OCI-LY7 (cell line): ENCODE data around the gene GID8. TPM values are rescaled to one million over a fixed set of nuclear protein-coding genes. Genes with fewer than 3 reads are reported as not detected.

ENCODE experiments used
- BruUV-seq: library from RNA; stranded (reverse); fragments of 400-500 nt; replicated peaks from 2 replicates; lab custom pipeline; 2021; lab: Mats Ljungman, UMichigan
- CTCF ChIA-PET: fragments of 300-600 bp; sonication (Branson Sonifier 250); formaldehyde crosslinking; loops from one replicate; lab custom pipeline; 2022; ENCODE audit warnings: antibody characterized with exemption; ENCODE audit not compliant: unreplicated experiment; lab: Charles Lee
- POLR2A ChIA-PET: fragments of 300-600 bp; sonication (Branson Sonifier 250); formaldehyde crosslinking; loops from one replicate; lab custom pipeline; 2022; ENCODE audit warnings: antibody characterized with exemption; lab: Charles Lee
- DNase-seq: peaks from one replicate; pipeline ENCODE4 v3.0.0-alpha.2; 2015; ENCODE audit warnings: low spot score
- H2AFZ ChIP-seq: fragments of 200-600 bp; sonication (generic), shearing (Covaris generic); 2 replicates; pipeline ENCODE4 v1.6.1; 2014; ENCODE audit warnings: mild to moderate bottlenecking, antibody characterized with exemption, low read length, moderate library complexity
- H3K27ac ChIP-seq: fragments of 200-600 bp; sonication (generic); 2 replicates; pipeline ENCODE4 v1.5.1; 2014; ENCODE audit warnings: mixed run types, low read depth, mild to moderate bottlenecking, moderate library complexity, low read length, inconsistent platforms; ENCODE audit not compliant: poor library complexity, severe bottlenecking
- H3K36me3 ChIP-seq: fragments of 200-600 bp; sonication (generic); 2 replicates; pipeline ENCODE4 v1.6.1; 2014; ENCODE audit warnings: mild to moderate bottlenecking, antibody characterized with exemption, low read length, moderate library complexity, mixed read lengths; ENCODE audit not compliant: insufficient read depth
- H3K4me1 ChIP-seq: fragments of 200-600 bp; sonication (generic); 2 replicates; pipeline ENCODE4 v1.5.1; 2014; ENCODE audit warnings: mild to moderate bottlenecking, low read length; ENCODE audit not compliant: insufficient read depth, poor library complexity, severe bottlenecking
- H3K4me2 ChIP-seq: fragments of 200-600 bp; sonication (generic); 2 replicates; pipeline ENCODE4 v1.6.1; 2014; ENCODE audit warnings: mild to moderate bottlenecking, low read length
- H3K4me3 ChIP-seq: fragments of 200-600 bp; sonication (generic); 2 replicates; pipeline ENCODE4 v1.5.1; 2014; ENCODE audit warnings: mild to moderate bottlenecking, low read depth, low read length; ENCODE audit not compliant: poor library complexity, severe bottlenecking
- H3K79me2 ChIP-seq: fragments of 200-600 bp; sonication (generic); 2 replicates; pipeline ENCODE4 v1.6.1; 2016; ENCODE audit warnings: low read depth, mild to moderate bottlenecking, low read length, moderate library complexity, mixed read lengths; ENCODE audit not compliant: insufficient read depth
- H3K9me2 ChIP-seq: fragments of 200-600 bp; sonication (generic); 2 replicates; pipeline ENCODE4 v1.6.1; 2016; ENCODE audit warnings: mild to moderate bottlenecking, low read length, mixed read lengths; ENCODE audit not compliant: insufficient read depth
- H3K9me3 ChIP-seq: fragments of 200-600 bp; sonication (generic); 2 replicates; pipeline ENCODE4 v1.6.1; 2014; ENCODE audit warnings: mild to moderate bottlenecking, mixed run types, low read length, mixed read lengths
- H4K20me1 ChIP-seq: fragments of 200-600 bp; sonication (generic); 2 replicates; pipeline ENCODE4 v1.6.1; 2014; ENCODE audit warnings: mild to moderate bottlenecking, antibody characterized with exemption, low read length, moderate library complexity, mixed read lengths; ENCODE audit not compliant: insufficient read depth
- EZH2phosphoT487 ChIP-seq: fragments of 200-600 bp; sonication (generic); IDR thresholded peaks from 2 replicates; pipeline ENCODE4 v1.6.1; 2018; ENCODE audit warnings: low read depth, borderline replicate concordance, mild to moderate bottlenecking, mixed run types, antibody characterized with exemption, low read length, moderate library complexity, mixed read lengths
- intact Hi-C: fragments of 100-400 bp; cut with micrococcal nuclease; formaldehyde crosslinking; loops from one replicate; pipeline ENCODE4 v1.10.0; 2022; ENCODE audit not compliant: unreplicated experiment
- total RNA-seq, 2 experiments: library from RNA; depleted of rRNA in 1 of 2; stranded (reverse); fragments of >200 nt in 1 of 2; shearing (Covaris generic) in 1 of 2; gene quantifications; 2 replicates each; pipeline ENCODE4 v1.2.3, GENCODE V29; 2014 to 2022
- TF ChIP-seq, protein P1 (sequence below): fragments of 200-600 bp; sonication (generic); conservative IDR thresholded peaks from 2 replicates; pipeline ENCODE4 v1.5.1; 2014; ENCODE audit warnings: mild to moderate bottlenecking, antibody characterized with exemption, low read length, moderate library complexity, mixed read lengths

The GID8 gene
- total RNA-seq, 2 experiments from 2014 or later = 28.7 to 47.7 TPM

DNA sequence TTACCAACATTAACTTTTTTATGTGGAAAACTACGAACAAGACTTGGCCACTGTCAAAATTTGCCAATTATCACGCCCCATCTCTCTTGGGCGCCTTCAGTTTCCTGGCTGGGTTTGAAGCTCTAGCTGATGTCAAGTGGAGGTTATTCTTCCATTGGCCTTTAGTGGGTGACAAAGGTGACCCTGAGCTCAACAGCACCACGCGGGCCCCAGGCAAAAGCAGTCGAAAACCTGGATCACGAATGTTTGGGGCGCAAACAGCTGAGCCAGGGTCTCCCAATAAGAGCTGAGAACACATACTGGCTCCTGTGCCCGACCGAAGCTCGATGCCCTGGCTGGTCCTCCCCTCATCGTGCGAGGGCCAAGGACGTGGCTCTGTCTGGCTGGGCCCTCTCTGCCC, 41.4 kb downstream of the GID8 start:
- peaks cover 18% of the 10 kb centered on the region for H3K4me1 ChIP-seq
- no peaks in the 10 kb centered on the region for H3K36me3 ChIP-seq
- TF ChIP-seq EZH2phosphoT487 = no peak
- TF ChIP-seq, protein P1, sequence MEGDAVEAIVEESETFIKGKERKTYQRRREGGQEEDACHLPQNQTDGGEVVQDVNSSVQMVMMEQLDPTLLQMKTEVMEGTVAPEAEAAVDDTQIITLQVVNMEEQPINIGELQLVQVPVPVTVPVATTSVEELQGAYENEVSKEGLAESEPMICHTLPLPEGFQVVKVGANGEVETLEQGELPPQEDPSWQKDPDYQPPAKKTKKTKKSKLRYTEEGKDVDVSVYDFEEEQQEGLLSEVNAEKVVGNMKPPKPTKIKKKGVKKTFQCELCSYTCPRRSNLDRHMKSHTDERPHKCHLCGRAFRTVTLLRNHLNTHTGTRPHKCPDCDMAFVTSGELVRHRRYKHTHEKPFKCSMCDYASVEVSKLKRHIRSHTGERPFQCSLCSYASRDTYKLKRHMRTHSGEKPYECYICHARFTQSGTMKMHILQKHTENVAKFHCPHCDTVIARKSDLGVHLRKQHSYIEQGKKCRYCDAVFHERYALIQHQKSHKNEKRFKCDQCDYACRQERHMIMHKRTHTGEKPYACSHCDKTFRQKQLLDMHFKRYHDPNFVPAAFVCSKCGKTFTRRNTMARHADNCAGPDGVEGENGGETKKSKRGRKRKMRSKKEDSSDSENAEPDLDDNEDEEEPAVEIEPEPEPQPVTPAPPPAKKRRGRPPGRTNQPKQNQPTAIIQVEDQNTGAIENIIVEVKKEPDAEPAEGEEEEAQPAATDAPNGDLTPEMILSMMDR = peak; percentile 43
- H3K9me2 ChIP-seq = no peaks in the 10 kb centered on the region
- POLR2A ChIA-PET = interaction anchor here (0.9 kb wide), 1 partner anchor 17 kb away, joined by 3 read pairs; no protein-coding TSS in a partner anchor
- intact Hi-C loops = no loop called here
- no peak overlapping the region for H3K27ac ChIP-seq
- no peaks in the 10 kb centered on the region for H3K79me2 ChIP-seq
- no peak overlapping the region for H3K4me3 ChIP-seq
- H3K9me3 ChIP-seq = no peaks in the 10 kb centered on the region
- BruUV-seq = no TSS peak
- peak; percentile 11 for DNase-seq
- no peak overlapping the region for H2AFZ ChIP-seq
- CTCF ChIA-PET = interaction anchor here (0.8 kb wide), 1 partner anchor 243 kb away, joined by 3 read pairs; no protein-coding TSS in a partner anchor
- no peak overlapping the region for H3K4me2 ChIP-seq
- H4K20me1 ChIP-seq = no peaks in the 10 kb centered on the region

DNA sequence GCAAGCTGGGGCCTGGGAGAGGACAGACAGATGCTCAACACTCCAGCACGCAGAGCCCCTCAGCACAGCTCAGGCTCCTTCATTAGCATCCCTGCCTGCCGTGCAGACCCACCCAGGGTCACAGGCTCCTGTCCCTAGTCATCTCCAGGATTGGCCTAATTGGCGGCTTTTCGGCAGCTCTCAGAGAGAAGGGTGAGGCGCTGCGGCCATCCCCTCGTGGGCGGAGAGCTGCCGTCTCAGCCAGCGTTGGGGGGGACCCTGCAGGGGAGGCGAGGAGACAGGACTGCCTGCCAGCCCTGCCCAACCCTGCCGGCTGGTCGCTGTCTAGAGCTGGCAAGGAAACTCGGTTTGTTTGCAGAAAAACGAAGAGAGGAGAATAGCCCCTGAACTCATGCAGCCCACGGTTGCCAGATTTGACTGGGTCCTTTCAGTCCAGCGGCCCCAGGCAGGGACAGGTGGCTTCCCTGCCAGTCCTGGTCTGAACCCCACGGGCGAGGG, 42.0 kb downstream of the GID8 start:
- Histone ChIP-seq H3K4me3 (no peak overlapping the region), H3K4me2 (no peak overlapping the region), H3K27ac (no peak overlapping the region), H4K20me1 (no peaks in the 10 kb centered on the region), H3K36me3 (no peaks in the 10 kb centered on the region), H3K9me3 (no peaks in the 10 kb centered on the region), H2AFZ (no peak overlapping the region), H3K79me2 (no peaks in the 10 kb centered on the region), H3K9me2 (no peaks in the 10 kb centered on the region), H3K4me1 (peaks cover 18% of the 10 kb centered on the region)
- ChIA-PET CTCF (interaction anchor here (0.8 kb wide), 1 partner anchor 243 kb away, joined by 3 read pairs; no protein-coding TSS in a partner anchor), POLR2A (no interaction called here)
- TF ChIP-seq, protein P1 = no peak
- TF ChIP-seq EZH2phosphoT487 = no peak
- no peak for DNase-seq
- no TSS peak for BruUV-seq
- intact Hi-C loops = no loop called here

DNA sequence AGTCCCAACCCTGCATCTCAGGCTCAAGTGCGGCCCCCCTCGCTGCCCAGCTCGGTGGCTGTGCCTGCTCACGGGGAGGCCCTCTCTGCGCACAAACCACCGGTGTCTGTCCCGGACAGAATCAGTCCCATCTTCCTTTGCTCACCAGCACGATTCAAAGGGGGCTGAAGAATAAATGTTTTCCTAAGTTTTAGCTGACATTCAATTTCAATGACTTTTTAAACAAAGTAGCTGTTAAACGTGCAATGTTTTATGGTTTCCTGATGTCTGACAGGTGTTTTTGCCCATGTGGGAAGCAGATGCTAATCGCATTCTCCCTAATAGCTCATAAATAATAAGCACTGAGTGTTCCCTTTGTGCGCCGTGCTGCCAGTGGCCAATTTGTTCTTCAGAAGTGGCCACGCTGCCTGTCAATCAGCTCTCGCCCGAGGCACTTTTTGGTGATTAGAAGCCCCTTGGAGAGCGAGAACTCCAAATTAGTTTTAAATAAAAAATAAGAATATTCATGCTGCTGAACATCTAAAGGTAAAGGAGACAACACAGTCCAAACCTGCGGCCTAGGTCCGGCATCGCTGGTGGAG, 42.5 kb downstream of the GID8 start:
- Histone ChIP-seq H3K4me2 (no peak overlapping the region), H4K20me1 (no peaks in the 10 kb centered on the region), H3K4me3 (no peak overlapping the region), H3K9me2 (no peaks in the 10 kb centered on the region), H3K36me3 (no peaks in the 10 kb centered on the region), H3K4me1 (peaks cover 18% of the 10 kb centered on the region), H3K9me3 (no peaks in the 10 kb centered on the region), H3K79me2 (no peaks in the 10 kb centered on the region), H3K27ac (no peak overlapping the region), H2AFZ (no peak overlapping the region)
- BruUV-seq = no TSS peak
- POLR2A ChIA-PET = no interaction called here
- intact Hi-C loops = no loop called here
- CTCF ChIA-PET = interaction anchor here (0.8 kb wide), 1 partner anchor 242 kb away, joined by 3 read pairs; no protein-coding TSS in a partner anchor
- DNase-seq = no peak
- TF ChIP-seq EZH2phosphoT487 = no peak
- TF ChIP-seq, protein P1 = no peak
